Thyroid gland (tissue), 4 donors: ENCODE measurements around the gene GRAMD1A. TPM values are rescaled to one million over a fixed set of nuclear protein-coding genes. Genes with fewer than 3 reads are reported as not detected.

ENCODE experiments used
- DNase-seq, 2 donors: peaks; one replicate each; pipeline ENCODE4 v3.0.0-alpha.2; 2019
- H3K27ac ChIP-seq, 3 donors: fragments of 200-600 bp; sonication (generic); 1 replicate in 2 of 3; 2 replicates in 1 of 3; pipeline ENCODE4 v1.5.1; 2016 to 2019; ENCODE audit warnings: mild to moderate bottlenecking in 1 of 3, moderate library complexity in 1 of 3
- H3K27me3 ChIP-seq: fragments of 200-600 bp; sonication (generic); one replicate; pipeline ENCODE4 v1.5.1; 2019
- H3K36me3 ChIP-seq, 2 donors: fragments of 200-600 bp; sonication (generic); one replicate each; pipeline ENCODE4 v1.5.1; 2016 to 2019
- H3K4me1 ChIP-seq, 2 donors: fragments of 200-600 bp; sonication (generic); one replicate each; pipeline ENCODE4 v1.5.1; 2017 to 2019
- H3K4me3 ChIP-seq, 3 donors: fragments of 200-600 bp; sonication (generic); replicated peaks in 1 of 3; 1 replicate in 2 of 3; 2 replicates in 1 of 3; pipeline ENCODE4 v1.5.1; 2016; ENCODE audit warnings: mild to moderate bottlenecking in 1 of 3
- H3K9me3 ChIP-seq: fragments of 200-600 bp; sonication (generic); one replicate; pipeline ENCODE4 v1.5.1; 2017
- CTCF ChIP-seq, 6 experiments: fragments of 200-600 bp in 3 of 6; fragments of 450-650 bp in 3 of 6; sonication (generic) in 3 of 6; IDR thresholded peaks; one replicate each; pipeline ENCODE4 v1.5.1; 2016 to 2019; ENCODE audit warnings: antibody characterized with exemption in 6 of 6, mild to moderate bottlenecking in 2 of 6, inconsistent platforms in 1 of 6, moderate library complexity in 1 of 6
- POLR2A ChIP-seq, 2 donors: fragments of 450-650 bp; IDR thresholded peaks; one replicate each; pipeline ENCODE4 v1.6.1; 2017; ENCODE audit warnings: antibody characterized with exemption in 2 of 2, mild to moderate bottlenecking in 2 of 2, moderate library complexity in 1 of 2
- WGBS, 2 donors: methylation state at CpG; one replicate each; pipeline ENCODE4 v1.1.5; 2017; 5-methylcytosine and 5-hydroxymethylcytosine counted together
- intact Hi-C: fragments of 100-400 bp; cut with DNase I; formaldehyde crosslinking; loops from one replicate; pipeline ENCODE4 v1.15.1; 2023
- total RNA-seq, 4 donors: library from RNA; depleted of rRNA; stranded (reverse); fragments of >200 nt; gene quantifications; one replicate each; pipeline ENCODE4 v1.2.3, GENCODE V29; 2016

GRAMD1A gene
- total RNA-seq, 4 donors from 2014 or later: 33.4 to 57.5 (median 47.0) TPM

GRCh38 chr19:35066691-35067563, 66.8 kb downstream of the GRAMD1A start:
- WGBS, 2 donors: 24 to 27% methylated on average over 13 to 14 of the region's 14 CpGs
- intact Hi-C loops: no loop called here
- H3K36me3 ChIP-seq: no peaks in the 10 kb centered on the region
- H3K9me3 ChIP-seq: no peaks in the 10 kb centered on the region
- no peaks in the 10 kb centered on the region for H3K27me3 ChIP-seq
- no peaks in the 10 kb centered on the region for H3K4me1 ChIP-seq
- H3K4me3 ChIP-seq: no peak overlapping the region
- H3K27ac ChIP-seq: no peak overlapping the region
- no peak for TF ChIP-seq POLR2A (IDR thresholded peaks at IDR 0.05)
- TF ChIP-seq CTCF (IDR thresholded peaks at IDR 0.05): peak; percentile 58 to 83 (median 63)
- DNase-seq: peak; percentile 72 to 81

GRCh38 chr19:35068941-35069634, 69.0 kb downstream of the GRAMD1A start:
- WGBS, 2 donors: 80 to 85% methylated on average over 10 of the region's 10 CpGs
- intact Hi-C loops: no loop called here
- no peaks in the 10 kb centered on the region for H3K9me3 ChIP-seq
- no peaks in the 10 kb centered on the region for H3K27me3 ChIP-seq
- no peak for TF ChIP-seq CTCF (IDR thresholded peaks at IDR 0.05)
- TF ChIP-seq POLR2A (IDR thresholded peaks at IDR 0.05): no peak
- H3K4me1 ChIP-seq: no peaks in the 10 kb centered on the region
- no peak overlapping the region for H3K27ac ChIP-seq
- H3K4me3 ChIP-seq: no peak overlapping the region
- H3K36me3 ChIP-seq: no peaks in the 10 kb centered on the region
- DNase-seq: no peak

- Histone ChIP-seq H3K27ac (no peak overlapping the region), H3K36me3 (no peaks in the 10 kb centered on the region), H3K9me3 (no peaks in the 10 kb centered on the region), H3K27me3 (no peaks in the 10 kb centered on the region), H3K4me1 (no peaks in the 10 kb centered on the region), H3K4me3 (no peak overlapping the region)
- intact Hi-C loops: no loop called here
- 83 to 94% methylated on average over 1 of the region's 1 CpG for WGBS, 2 donors
- TF ChIP-seq CTCF (IDR thresholded peaks at IDR 0.05) (no peak), POLR2A (IDR thresholded peaks at IDR 0.05) (no peak)
- no peak for DNase-seq
These were observed 69.6 kb downstream of the GRAMD1A start for GRCh38 chr19:35069696-35070095.

GRCh38 chr19:35070471-35070870, 70.3 kb downstream of the GRAMD1A start:
- 93 to 100% methylated on average over 3 of the region's 3 CpGs for WGBS, 2 donors
- DNase-seq: no peak
- Histone ChIP-seq H3K36me3 (no peaks in the 10 kb centered on the region), H3K27ac (no peak overlapping the region), H3K4me3 (no peak overlapping the region), H3K9me3 (no peaks in the 10 kb centered on the region), H3K4me1 (no peaks in the 10 kb centered on the region), H3K27me3 (no peaks in the 10 kb centered on the region)
- TF ChIP-seq CTCF (IDR thresholded peaks at IDR 0.05): no peak
- no peak for TF ChIP-seq POLR2A (IDR thresholded peaks at IDR 0.05)
- intact Hi-C loops: no loop called here

GRCh38 chr19:35073516-35073915, 73.4 kb downstream of the GRAMD1A start:
- Histone ChIP-seq H3K36me3 (no peaks in the 10 kb centered on the region), H3K4me1 (no peaks in the 10 kb centered on the region), H3K9me3 (no peaks in the 10 kb centered on the region), H3K27ac (no peak overlapping the region), H3K4me3 (no peak overlapping the region), H3K27me3 (no peaks in the 10 kb centered on the region)
- intact Hi-C loops: no loop called here
- 76 to 87% methylated on average over 8 to 10 of the region's 10 CpGs for WGBS, 2 donors
- no peak for TF ChIP-seq CTCF (IDR thresholded peaks at IDR 0.05)
- no peak for DNase-seq
